Hematopoietic multipotent progenitor cell (in vitro differentiated cells): Measurements from ENCODE around the gene TCOF1. TPM values are rescaled to one million over a fixed set of nuclear protein-coding genes. Genes with fewer than 3 reads are reported as not detected.

Source experiments
- DNase-seq, 3 donors: peaks; one replicate each; pipeline ENCODE4 v3.0.0-alpha.2; 2011 to 2015; ENCODE audit warnings: low read depth in 2 of 3, low spot score in 2 of 3
- total RNA-seq: library from RNA; depleted of rRNA; stranded (reverse); fragments of >200 nt; gene quantifications from one replicate; pipeline ENCODE4 v1.2.3, GENCODE V29; 2012

The TCOF1 gene, protein sequence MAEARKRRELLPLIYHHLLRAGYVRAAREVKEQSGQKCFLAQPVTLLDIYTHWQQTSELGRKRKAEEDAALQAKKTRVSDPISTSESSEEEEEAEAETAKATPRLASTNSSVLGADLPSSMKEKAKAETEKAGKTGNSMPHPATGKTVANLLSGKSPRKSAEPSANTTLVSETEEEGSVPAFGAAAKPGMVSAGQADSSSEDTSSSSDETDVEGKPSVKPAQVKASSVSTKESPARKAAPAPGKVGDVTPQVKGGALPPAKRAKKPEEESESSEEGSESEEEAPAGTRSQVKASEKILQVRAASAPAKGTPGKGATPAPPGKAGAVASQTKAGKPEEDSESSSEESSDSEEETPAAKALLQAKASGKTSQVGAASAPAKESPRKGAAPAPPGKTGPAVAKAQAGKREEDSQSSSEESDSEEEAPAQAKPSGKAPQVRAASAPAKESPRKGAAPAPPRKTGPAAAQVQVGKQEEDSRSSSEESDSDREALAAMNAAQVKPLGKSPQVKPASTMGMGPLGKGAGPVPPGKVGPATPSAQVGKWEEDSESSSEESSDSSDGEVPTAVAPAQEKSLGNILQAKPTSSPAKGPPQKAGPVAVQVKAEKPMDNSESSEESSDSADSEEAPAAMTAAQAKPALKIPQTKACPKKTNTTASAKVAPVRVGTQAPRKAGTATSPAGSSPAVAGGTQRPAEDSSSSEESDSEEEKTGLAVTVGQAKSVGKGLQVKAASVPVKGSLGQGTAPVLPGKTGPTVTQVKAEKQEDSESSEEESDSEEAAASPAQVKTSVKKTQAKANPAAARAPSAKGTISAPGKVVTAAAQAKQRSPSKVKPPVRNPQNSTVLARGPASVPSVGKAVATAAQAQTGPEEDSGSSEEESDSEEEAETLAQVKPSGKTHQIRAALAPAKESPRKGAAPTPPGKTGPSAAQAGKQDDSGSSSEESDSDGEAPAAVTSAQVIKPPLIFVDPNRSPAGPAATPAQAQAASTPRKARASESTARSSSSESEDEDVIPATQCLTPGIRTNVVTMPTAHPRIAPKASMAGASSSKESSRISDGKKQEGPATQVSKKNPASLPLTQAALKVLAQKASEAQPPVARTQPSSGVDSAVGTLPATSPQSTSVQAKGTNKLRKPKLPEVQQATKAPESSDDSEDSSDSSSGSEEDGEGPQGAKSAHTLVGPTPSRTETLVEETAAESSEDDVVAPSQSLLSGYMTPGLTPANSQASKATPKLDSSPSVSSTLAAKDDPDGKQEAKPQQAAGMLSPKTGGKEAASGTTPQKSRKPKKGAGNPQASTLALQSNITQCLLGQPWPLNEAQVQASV (N-terminal part only)
- total RNA-seq: 25.6 TPM

DNA sequence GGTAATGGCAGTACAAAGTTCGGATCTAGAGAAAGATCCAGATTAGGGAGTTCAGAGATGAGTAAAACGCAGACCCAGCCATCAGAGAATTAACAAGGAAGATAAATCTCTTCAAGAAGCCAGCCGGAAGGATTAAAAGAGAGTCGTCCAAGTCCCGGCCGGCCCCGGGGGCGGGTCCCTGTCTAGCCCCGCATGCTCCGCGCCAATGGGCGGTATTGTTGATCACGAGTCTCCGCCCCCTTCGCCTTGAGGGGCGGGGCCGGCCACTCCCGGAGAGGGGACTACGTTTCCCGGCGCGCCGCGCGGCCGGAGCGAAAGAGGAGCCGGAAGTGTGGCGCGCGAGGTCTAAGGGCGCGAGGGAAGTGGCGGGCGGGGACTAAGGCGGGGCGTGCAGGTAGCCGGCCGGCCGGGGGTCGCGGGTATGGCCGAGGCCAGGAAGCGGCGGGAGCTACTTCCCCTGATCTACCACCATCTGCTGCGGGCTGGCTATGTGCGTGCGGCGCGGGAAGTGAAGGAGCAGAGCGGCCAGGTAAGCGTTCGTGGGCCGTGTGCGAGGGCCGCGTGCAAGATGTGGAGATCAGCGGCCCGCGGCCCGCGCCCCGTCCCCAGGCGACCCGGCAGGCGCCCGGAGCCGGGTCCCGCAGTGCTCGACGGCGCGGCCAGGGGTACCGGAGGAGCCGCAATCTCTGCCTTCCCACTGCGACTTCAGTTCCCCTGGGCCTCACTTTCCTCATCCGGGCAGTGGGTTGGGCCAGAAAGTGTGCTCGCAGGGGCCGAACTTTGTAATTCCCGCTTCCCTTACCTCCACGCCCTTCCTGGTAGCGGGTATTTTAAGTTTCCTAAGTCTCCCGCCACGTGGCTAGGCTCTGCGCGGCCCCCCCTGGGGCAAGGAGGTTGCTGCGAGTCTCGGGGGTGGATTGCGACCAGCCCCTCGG, at the start of gene TCOF1:
Gene TCOF1 (plus strand): TSS at position 372 of the 935 bp plus-strand sequence. CDS start 50 bp downstream, at position 422.
- DNase-seq: peak; percentile 92 to 97 (median 96)

DNA sequence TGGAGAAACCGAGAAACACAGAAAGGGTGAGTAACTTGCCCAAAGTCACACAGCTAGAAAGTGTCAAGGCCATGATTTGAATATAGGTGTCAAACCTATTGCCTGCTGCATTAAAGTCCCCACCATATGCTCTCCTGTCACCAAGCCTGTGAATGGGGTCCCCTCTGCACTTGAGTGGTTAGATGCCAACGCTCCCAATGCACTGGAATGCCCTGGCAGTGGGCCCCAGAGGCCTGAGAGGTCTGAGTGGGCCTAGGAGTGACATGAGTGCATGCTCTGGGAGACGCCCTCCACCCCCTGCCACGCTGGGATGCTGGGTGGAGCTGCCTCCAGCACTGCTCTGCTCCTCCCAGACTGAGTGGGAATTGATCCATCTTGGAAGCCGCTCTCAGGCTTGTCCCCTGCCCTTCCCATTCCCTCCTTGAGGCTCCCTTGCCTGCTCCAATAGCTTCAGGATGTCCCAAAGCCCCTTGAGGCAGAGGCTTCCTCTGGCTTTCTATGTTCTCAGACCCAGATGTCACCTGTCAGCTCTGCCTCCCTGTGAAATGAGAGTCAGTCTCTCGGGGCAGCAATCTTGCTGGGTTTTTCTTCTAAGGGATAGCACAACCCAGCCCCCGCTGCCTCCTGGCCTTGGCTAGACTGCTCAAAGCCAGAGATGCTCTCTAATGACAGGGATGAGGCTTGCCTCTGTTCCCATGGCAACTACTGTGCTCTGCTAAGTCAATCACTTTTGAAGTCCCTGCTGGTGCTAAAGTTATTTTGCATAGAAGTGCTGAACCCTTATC, 48.2 kb upstream of the TCOF1 start:
- no peak for DNase-seq

DNA sequence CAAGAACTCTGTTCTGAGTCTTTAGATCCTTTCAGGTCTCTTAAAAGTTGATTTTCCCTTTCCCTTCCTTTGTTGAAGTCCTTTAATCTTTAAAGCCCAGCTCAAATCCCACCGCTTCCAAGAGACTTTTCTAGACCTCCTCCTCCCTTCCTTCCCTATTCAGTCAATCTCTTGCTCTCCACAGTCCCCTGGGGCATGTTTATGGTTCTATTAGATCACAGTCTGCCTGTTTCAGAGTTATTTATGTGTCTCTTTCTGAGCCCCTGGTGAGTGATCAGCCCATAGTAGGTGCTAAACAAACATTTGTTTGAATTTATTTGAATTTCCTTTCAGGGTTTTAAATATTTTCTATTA, 47.6 kb upstream of the TCOF1 start:
- no peak for DNase-seq

DNA sequence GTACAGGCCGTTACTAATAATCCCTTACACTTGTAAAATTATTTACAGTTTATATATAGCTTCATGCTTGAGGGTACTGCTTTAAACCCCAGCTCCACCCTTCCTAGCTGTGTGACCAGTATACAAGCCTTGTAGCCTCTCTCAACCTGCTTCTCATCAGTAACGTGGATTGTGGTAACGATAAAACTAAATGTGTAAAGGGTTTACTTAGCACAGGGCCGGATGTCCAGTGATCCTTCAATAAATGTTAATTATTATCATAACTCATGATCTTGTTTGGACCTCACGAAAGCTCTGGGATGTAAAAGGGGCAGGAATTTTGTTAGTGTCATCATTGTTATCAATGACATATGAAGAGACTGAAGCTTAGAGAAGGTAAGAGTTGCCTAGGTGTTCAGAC, 47.3 kb upstream of the TCOF1 start:
- no peak for DNase-seq

DNA sequence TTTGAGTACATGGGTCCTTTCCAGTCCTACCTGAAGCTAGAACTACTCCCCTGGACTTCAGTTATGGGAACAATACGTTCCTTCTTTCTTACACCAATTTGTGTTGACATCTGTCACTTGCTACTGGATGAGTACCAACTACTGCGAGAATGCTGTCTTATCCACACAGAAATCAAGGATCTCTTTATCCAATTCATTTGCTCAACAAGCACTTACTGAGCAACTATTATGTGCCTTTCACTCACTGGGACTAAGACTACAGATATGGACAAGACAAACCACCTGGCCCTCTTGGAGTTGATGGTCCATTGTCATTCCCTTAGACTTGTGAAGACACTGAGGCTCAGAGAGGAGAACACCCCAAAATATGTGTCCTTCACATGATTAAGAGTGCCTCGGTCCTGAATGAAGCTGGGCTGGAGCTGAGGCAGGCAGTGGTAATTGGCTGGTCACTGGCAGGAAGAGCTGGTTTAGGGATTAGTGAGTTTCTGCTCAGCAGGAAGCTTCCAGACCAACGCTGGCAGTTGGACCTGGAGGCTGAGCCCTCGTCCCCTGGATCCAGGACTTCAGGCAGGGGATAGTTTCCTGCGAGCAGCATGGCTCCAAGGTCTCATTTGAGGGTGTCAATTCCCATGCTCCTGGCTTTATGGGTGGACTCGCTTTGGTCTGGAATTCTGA, 46.3 kb upstream of the TCOF1 start:
- DNase-seq: no peak

DNA sequence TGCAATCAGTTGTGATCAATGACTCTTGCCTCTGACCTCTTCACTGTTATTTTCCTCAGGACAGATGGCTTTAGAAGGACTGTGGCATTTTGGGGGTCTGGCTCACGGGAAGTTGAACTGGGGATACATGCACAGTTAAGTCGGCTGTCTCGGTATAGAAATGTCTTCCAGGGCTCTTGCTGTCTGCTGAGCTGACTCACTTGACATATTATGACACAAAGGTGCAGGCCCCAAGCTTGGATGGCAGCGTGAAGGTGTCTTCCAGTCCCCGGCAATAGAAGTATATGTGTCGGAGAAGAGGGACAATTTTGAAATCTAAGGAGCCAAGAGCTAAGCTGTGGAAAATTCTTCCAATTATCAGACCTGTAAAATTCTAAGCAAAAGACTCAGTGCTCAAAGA, 45.0 kb upstream of the TCOF1 start:
- DNase-seq: no peak

DNA sequence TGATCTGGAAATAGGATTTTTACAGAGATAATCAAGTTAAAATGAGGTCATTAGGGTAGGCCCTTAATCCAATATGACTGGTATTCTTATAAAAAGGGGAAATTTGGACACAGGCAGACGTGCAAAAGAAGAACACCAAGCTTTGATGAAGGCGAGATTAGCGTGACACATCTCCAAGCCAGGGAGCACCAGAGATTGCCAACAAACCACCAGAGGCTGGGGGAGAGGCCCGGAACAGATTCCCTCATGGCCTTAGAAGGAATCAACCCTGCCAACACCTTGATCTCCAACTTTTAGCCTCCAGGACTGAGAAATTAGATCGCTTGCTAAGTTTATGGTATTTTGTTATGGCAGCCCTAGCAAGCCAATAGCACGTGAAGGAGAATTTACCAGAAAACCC, 44.0 kb upstream of the TCOF1 start:
- no peak for DNase-seq

DNA sequence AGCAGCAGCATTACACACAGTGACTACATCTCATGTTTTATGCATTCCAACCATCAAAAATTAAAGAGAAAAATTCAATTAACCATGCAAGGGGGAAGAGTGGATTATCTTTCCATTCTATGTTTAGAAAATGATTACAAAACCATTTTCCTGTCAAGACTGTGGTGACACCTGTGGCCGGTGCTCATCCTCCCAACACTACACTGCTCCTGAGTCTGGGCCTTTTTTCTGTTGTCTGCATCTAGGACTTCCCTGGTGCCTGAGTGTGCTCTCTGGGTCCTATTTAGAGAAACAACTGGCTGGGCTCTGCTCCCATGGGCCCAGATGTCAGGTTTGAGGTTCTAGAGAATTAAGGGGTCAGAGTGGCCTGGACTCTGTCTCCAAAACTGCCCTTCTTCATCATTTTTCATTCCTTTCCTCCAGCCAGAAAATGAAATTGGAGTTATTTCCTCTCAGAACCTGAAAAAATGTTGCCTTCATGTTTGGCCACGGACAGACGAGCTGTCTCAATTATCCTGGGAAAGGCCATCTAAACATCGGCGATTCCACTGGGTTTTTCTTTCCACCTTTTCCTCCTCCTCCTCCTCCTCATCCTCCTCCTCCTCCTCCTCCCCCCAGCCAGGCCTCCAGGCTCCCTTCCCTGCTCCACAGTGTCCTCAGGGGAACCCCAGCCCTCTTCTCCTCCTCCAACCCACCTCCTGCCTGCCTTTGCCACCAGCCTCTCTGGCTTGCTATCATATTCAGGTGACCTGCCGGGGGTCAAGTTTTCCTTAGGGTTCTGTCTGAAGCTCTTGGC, 43.4 kb upstream of the TCOF1 start:
- no peak for DNase-seq

DNA sequence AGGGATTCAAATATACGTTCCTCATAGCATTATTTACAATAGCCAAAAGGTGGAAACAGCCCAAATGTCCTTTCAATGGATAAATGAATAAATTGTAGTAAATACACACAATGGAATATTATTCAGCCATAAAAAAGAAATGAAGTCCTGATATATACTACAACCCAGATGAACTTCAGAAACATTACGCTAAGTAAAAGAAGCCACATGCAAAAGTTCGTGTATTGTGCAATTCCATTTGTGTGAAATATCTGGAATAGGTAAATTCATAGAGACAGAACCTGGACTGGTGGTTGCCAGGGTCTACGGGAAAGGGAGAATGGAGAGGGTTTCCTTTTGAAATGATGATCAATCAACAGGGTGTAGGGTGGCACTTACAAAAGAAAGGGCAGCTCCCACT, 42.3 kb upstream of the TCOF1 start:
- no peak for DNase-seq

DNA sequence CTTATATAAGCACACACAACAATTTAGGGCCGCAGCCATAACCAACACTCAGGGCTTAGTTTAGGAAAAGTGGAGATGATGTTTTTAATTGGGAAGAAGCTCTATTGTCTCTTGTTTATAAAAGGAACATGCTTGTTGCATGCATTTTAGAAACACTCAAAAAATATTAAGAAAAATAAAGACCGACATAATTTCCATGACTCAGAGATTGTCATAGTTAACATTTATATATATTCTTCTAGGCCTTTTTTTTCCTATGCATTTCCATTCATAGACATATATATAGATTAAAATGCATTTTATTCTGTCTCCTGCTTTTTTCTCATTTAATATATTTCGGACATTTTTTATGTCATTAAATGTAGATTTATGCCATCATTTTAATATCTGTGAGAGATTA, 41.2 kb upstream of the TCOF1 start:
- no peak for DNase-seq

DNA sequence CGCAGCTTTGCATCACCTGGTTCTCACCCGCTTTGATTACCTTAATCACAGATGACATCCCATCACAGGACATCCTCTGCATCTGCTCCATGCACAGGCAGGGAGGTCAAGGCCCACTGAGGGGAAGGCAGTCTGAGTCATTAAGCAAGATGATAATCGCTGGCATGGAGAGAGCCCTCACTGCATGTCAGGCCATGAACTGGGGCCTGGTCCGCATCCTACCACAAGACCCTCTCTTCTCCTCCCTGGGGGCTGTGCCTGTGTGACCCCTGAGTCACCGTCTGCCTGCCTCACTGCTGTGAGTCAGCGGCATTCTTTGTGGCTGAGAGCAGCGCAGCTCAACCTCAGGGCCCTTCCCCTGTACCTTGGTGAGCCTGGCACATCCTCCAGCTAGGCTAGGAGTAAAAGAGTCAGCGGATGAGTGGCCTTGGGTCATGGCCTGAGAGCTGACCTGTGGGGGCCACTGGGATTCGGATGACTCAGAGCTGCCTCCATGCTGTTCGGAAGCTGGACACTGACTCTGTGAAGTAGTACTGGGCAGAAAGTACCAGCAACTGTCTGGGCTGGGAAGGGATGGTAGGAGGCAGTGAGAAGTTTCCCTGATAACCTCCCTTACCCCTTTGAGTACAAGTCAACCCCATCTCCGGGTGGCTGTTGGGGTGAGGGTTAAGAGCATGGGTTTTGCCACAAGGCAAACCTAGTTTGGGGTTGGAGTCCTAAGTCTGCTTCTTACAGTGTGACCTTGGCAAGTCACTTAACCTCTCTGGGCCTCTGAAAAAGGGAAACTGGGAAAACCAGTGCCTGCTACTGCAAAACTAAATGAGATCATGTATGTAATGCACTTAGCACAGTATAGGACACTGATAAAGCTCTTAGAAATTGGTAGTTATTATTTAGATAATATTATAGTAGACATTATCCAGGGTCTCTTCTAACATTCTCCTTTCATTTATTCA, 40.2 kb upstream of the TCOF1 start:
- DNase-seq: no peak

DNA sequence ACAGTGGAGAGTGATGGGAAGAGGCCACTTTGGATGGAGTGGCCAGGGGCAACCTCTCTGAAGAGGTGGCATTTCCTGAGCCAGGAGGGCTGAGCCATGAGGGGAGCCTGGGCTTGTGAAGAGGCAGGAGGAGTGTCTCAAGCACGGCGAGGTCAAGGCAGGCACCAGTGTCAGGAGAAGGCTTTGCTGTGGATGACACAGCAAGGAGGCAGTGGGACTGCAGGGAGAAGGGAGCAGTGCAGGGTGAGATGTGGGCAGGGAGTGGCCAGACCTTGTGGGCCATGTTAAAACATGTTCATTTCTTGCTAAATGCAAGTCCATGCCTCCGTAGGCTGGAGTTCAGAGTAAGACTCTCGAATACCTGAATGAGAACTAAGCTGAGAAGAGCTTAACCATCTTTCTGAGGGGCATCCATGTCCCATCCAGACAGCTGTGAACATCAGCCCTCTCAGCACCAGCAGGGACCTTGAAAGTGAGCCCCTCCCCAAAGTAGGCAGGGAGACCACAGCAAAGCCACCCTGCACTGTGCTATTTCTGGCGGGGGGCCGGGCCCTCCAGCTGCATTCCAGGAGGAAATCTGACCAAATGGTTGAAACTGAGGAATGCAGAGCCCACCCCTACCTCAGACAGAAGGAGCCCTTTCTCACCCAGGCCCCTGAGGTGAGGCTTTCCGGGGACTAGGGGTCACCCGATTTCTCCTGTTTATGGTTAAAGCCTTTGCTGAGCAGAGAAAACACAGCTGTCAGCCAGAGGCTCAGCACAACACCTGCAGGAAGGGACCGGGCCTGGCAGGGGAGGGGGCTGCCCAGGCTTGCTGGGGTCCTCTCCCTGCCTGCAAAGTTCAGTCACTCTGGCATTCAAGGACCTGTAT, 38.6 kb upstream of the TCOF1 start:
- DNase-seq: no peak

DNA sequence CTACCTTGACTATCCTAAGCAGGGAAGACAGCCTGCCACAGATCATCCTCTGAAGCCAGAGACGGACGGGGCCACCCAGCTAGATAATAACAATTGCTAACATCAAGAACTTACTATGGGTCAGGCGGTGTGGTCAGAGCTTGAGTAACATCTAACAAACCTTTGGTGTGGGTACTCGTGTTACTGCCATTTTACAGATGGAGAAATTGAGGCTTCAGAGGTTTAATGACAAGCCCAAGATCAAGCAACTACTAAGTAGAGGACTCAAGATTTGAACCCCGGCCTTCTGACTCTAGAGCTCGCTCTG, 38.1 kb upstream of the TCOF1 start:
- no peak for DNase-seq

DNA sequence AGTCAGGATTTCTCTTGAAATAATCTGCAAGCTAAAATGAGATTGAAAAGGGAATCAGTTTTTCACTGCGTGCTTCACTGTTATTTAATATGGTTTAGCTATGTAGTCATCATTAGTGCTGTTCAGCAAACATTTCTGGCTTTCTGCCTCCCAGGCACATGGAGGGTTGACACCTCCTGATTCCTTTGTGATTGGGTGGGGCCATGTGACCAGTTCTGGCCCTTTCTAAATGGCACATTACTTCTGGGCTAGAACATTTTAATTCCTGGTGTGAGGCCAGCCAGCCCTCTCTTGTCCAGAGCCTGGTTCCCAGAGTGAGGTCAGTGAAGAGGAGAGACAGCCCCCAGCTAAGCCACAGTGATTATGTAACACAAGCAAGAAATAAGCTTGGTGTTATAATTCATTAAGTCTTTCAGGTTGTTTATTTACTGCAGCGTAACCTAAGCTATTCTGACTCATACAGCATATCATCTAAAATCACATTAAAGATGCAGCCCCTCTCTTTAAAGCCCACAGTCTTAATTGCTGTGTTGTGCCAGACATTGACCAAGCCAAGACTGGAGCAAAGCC, 37.4 kb upstream of the TCOF1 start:
- no peak for DNase-seq

DNA sequence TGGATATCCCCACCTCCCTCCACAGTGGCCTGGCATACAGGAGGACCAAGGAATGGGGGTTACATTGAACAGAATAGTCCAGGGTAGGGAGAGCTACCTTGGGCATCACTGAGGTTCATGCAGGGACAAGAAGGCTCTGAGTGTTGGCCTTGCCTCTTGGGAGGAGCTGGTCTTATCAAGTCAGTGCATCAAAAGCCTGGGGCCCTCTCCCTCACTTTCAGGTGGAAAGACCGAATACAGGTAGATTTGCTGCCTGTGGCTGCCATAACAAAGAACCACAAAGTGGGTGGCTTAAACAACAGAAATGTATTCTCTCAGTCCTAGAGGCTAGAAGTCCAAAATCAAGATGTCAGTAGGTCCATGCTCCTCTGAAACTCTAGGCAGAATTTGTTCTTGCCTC, 36.3 kb upstream of the TCOF1 start:
- DNase-seq: no peak

DNA sequence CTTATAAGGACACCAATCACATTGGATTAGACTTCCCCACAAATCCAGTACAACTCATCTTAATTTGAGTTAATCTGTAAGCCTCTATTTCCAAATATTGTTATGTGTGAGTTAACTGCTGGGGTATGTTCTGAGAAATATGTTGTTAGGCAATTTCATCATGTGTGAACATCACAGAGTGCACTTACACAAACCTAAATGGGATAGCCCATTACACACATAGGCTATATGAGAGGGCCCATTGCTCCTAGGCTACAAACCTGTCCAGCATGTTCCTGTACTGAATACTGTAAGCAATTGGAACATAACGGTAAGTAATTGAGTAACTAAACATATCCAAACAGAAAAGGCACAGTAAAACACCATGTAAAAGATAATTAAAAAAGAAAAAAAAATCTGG, 35.7 kb upstream of the TCOF1 start:
- no peak for DNase-seq
